Pericardium fibroblast (primary cell): ENCODE measurements around the gene IYD. TPM values are rescaled to one million over a fixed set of nuclear protein-coding genes. Genes with fewer than 3 reads are reported as not detected.

Source experiments
- total RNA-seq: library from RNA; depleted of rRNA; stranded (reverse); fragments of >200 nt; gene quantifications from 2 replicates; pipeline ENCODE4 v1.2.3, GENCODE V29; 2015

Gene IYD, protein sequence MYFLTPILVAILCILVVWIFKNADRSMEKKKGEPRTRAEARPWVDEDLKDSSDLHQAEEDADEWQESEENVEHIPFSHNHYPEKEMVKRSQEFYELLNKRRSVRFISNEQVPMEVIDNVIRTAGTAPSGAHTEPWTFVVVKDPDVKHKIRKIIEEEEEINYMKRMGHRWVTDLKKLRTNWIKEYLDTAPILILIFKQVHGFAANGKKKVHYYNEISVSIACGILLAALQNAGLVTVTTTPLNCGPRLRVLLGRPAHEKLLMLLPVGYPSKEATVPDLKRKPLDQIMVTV
- not detected in 2 replicates for total RNA-seq

DNA sequence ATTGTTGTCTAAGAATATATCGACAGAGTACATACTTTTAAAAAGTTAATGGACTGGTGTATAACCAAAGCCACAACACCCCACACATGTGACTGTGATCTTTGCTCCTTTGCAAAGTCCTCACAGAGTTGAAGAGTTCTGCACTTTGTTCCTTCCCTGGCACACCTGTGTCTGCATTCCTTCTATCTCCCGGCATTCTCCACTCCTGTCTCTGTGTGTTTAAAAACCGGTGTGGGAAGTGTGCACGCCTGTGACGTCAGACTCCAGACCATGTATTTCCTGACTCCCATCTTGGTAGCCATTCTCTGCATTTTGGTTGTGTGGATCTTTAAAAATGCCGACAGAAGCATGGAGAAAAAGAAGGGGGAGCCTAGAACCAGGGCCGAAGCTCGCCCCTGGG lies at the start of gene IYD:
Gene IYD (plus strand): TSS at position 251 of the 400 bp plus-strand sequence. CDS start 20 bp downstream, at position 271.

Other genes starting within 250 kb of the IYD start
- not detected in 2 replicates for gene PPP1R14C, start 226.0 kb upstream of the IYD start, total RNA-seq
- gene PLEKHG1, start 230.9 kb downstream of the IYD start, total RNA-seq: 0.58 and 2.6 TPM in 2 replicates